ENCODE data around the gene DAW1. TPM values are rescaled to one million over a fixed set of nuclear protein-coding genes. Genes with fewer than 3 reads are reported as not detected.

Gene DAW1
- total RNA-seq, 1 donor from 2014 or later = 0.26 TPM

DNA sequence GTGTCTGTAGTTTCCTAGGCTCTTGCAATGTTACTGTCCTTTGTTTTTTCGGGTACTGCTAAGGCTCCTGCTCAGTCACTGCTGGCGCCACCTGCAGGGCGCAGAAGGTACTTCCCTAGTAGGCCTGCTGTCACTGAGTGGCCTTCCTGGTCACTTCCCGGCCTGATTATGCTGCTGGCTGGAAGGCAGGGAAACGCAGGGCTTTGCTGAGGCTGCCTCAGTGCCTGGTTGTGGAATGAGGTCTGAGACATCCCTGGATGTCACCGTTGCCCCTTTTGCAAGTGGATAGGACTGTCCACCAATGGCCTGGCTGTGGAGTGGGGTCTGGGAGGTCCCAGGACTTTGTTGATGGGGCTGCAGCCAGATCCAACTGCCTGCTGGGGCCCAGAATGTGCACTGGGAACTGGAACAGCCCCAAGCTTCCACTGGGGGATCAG, 13.1 kb downstream of the DAW1 start:
- peak; percentile 89 for TF ChIP-seq CTCF (IDR thresholded peaks at IDR 0.05; ENCODE audit: insufficient read depth, low read length, severe bottlenecking)
- no peaks in the 10 kb centered on the region for H3K27me3 ChIP-seq (ENCODE audit: control insufficient read depth, insufficient read depth, low read length)
- no peak for FAIRE-seq
- no peak overlapping the region for H3K4me3 ChIP-seq (ENCODE audit: low read depth, low read length)
- DNase-seq (ENCODE audit: low read depth) = peak; percentile 64
- H3K36me3 ChIP-seq (ENCODE audit: control insufficient read depth, insufficient read depth, low read length) = no peaks in the 10 kb centered on the region

GRCh38 chr2:227886149-227886548, 14.7 kb downstream of the DAW1 start:
- Histone ChIP-seq H3K4me3 (ENCODE audit: low read depth, low read length) (no peak overlapping the region), H3K27me3 (ENCODE audit: control insufficient read depth, insufficient read depth, low read length) (no peaks in the 10 kb centered on the region), H3K36me3 (ENCODE audit: control insufficient read depth, insufficient read depth, low read length) (no peaks in the 10 kb centered on the region)
- FAIRE-seq = no peak
- DNase-seq (ENCODE audit: low read depth) = no peak
- TF ChIP-seq CTCF (IDR thresholded peaks at IDR 0.05; ENCODE audit: insufficient read depth, low read length, severe bottlenecking) = no peak

DNA sequence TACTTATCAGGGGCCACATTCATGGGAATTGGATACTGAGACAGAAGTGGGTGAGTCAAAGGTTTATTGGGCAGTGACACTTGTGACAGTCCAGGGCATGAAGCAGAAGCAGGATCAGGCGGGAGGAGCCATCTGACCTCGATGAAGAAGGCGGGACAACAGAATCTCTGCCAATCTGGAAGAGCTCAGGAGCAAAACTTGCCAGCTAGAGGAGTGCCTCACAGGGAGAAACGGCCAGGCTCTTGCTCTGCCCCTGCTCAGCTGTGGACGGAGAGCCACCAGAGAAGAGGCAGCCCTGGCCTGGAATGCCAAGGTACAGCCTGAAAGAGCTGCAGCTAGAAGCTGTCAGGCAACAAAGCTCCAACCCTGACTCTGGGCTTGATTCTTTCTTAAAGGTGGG, 16.9 kb downstream of the DAW1 start:
- H3K27me3 ChIP-seq (ENCODE audit: control insufficient read depth, insufficient read depth, low read length) = no peaks in the 10 kb centered on the region
- no peak for TF ChIP-seq CTCF (IDR thresholded peaks at IDR 0.05; ENCODE audit: insufficient read depth, low read length, severe bottlenecking)
- no peak overlapping the region for H3K4me3 ChIP-seq (ENCODE audit: low read depth, low read length)
- FAIRE-seq (no peak), DNase-seq (ENCODE audit: low read depth) (no peak)
- no peaks in the 10 kb centered on the region for H3K36me3 ChIP-seq (ENCODE audit: control insufficient read depth, insufficient read depth, low read length)

GRCh38 chr2:227889336-227889735, 17.9 kb downstream of the DAW1 start:
- no peak for FAIRE-seq
- TF ChIP-seq CTCF (IDR thresholded peaks at IDR 0.05; ENCODE audit: insufficient read depth, low read length, severe bottlenecking) = no peak

GRCh38 chr2:227890495-227891079, 19.2 kb downstream of the DAW1 start:
- TF ChIP-seq CTCF (IDR thresholded peaks at IDR 0.05; ENCODE audit: insufficient read depth, low read length, severe bottlenecking) = peak; percentile 20
- Histone ChIP-seq H3K27me3 (ENCODE audit: control insufficient read depth, insufficient read depth, low read length) (no peaks in the 10 kb centered on the region), H3K36me3 (ENCODE audit: control insufficient read depth, insufficient read depth, low read length) (no peaks in the 10 kb centered on the region), H3K4me3 (ENCODE audit: low read depth, low read length) (no peak overlapping the region)
- FAIRE-seq = no peak
- peak; percentile 68 for DNase-seq (ENCODE audit: low read depth)

More at GRCh38 chr2:227889336-227889735, 17.9 kb downstream of the DAW1 start:
- peak; percentile 94 for DNase-seq (ENCODE audit: low read depth)
- H3K36me3 ChIP-seq (ENCODE audit: control insufficient read depth, insufficient read depth, low read length) = no peaks in the 10 kb centered on the region
- H3K27me3 ChIP-seq (ENCODE audit: control insufficient read depth, insufficient read depth, low read length) = no peaks in the 10 kb centered on the region
- no peak overlapping the region for H3K4me3 ChIP-seq (ENCODE audit: low read depth, low read length)

- DNase-seq (ENCODE audit: low read depth) = no peak
- no peaks in the 10 kb centered on the region for H3K27me3 ChIP-seq (ENCODE audit: control insufficient read depth, insufficient read depth, low read length)
- H3K4me3 ChIP-seq (ENCODE audit: low read depth, low read length) = no peak overlapping the region
- H3K36me3 ChIP-seq (ENCODE audit: control insufficient read depth, insufficient read depth, low read length) = no peaks in the 10 kb centered on the region
- no peak for TF ChIP-seq CTCF (IDR thresholded peaks at IDR 0.05; ENCODE audit: insufficient read depth, low read length, severe bottlenecking)
- FAIRE-seq = peak; percentile 32
These were observed 20.2 kb downstream of the DAW1 start for GRCh38 chr2:227891673-227892072.

Measured in bronchial epithelial cell (primary cell).